OCI-LY1 (cell line): ENCODE measurements around the gene NHSL2.

Experiments
- CTCF ChIP-seq: fragments of 200-600 bp; sonication (generic), shearing (Covaris generic); IDR thresholded peaks from 2 replicates; pipeline ENCODE4 v1.5.1; 2017; ENCODE audit warnings: mild to moderate bottlenecking, antibody characterized with exemption, low read length, moderate library complexity, mixed read lengths
- EZH2 ChIP-seq: fragments of 200-600 bp; sonication (generic), shearing (Covaris generic); IDR thresholded peaks from 2 replicates; pipeline ENCODE4 v1.8.0; 2017; ENCODE audit warnings: borderline replicate concordance, mixed run types, mild to moderate bottlenecking, antibody characterized with exemption, low read length, moderate library complexity, mixed read lengths

- no peak for TF ChIP-seq CTCF
- TF ChIP-seq EZH2 = no peak
Observed at GRCh38 chrX:71993371-71993770, 82.7 kb downstream of the NHSL2 start.
